WI38 (cell line): ENCODE results near the gene RPS5.
A peak's percentile ranks its signal among the peaks of the same experiment; 100 is the strongest.

Experiments
- H3K4me3 ChIP-seq: 2 replicates; pipeline ENCODE4 v1.5.1; 2011; ENCODE audit warnings: low read depth, mild to moderate bottlenecking, control low read depth, low read length
- TF ChIP-seq, protein P1 (sequence below): IDR thresholded peaks from 2 replicates; pipeline ENCODE4 v1.5.1; 2012; ENCODE audit warnings: low read depth, mild to moderate bottlenecking, control low read depth, low read length

RPS5 gene

DNA sequence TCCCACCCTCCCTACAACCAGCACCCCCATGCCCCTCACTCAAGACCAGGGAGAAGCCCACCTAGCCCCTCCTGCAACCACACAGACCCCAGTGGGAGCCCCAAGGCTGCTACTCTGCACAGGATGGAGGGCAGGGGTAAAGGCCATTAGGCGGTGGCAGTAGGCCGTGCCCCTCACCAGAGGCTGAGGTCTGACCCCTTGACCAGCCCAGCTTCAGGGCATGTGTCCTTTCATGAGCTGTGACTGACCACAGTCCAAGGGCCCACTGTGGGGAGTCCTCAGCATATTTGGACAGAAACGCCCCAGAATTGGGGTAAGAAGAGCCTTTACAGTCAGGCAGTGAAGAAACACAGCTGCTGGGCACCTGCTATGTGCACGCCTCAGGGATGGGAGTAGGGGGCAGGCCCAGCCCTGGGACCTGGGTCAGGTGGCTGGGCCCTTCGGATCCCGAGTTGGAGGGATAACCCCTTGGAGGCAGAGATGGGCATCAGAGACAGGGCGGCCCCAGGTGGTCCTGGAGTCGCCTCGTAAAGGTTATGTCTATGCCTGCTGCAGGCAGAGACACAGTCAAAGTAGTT lies 1.7 kb upstream of the RPS5 start:
- TF ChIP-seq, protein P1, sequence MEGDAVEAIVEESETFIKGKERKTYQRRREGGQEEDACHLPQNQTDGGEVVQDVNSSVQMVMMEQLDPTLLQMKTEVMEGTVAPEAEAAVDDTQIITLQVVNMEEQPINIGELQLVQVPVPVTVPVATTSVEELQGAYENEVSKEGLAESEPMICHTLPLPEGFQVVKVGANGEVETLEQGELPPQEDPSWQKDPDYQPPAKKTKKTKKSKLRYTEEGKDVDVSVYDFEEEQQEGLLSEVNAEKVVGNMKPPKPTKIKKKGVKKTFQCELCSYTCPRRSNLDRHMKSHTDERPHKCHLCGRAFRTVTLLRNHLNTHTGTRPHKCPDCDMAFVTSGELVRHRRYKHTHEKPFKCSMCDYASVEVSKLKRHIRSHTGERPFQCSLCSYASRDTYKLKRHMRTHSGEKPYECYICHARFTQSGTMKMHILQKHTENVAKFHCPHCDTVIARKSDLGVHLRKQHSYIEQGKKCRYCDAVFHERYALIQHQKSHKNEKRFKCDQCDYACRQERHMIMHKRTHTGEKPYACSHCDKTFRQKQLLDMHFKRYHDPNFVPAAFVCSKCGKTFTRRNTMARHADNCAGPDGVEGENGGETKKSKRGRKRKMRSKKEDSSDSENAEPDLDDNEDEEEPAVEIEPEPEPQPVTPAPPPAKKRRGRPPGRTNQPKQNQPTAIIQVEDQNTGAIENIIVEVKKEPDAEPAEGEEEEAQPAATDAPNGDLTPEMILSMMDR: no peak
- peak overlapping the region; percentile 97 for H3K4me3 ChIP-seq

DNA sequence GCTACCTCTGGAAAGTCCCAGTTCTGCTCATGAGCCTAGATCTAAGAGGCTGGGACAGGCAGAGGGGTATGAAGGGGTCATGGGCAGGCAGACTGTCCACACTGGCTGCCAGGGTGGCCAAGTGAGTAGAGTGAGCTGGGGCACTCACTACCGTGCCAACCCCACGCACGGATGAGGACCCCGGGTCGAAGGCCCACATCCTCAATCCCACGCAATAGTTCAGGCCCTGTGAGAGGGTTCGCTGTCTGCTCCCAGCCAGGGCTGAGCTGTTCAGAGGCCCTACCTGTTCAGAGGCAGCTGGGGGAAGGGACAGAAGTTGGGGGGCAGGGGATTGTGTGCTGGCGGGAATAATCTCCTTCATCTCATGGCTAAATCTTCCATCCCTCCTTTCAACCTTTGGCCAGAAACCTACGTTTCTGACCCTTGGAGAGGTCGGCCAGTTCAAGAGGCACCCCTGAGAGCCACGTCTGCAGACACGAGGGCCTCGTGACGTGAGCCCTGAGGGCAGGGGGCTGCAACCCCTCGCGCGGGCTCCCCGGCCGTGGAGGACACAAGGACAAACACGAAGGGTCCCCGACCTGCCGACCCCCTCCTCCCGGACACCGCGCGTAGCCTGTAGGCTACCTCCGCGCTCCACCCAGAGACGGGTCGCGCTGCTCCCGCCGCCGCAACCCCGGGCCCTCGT lies 1.0 kb upstream of the RPS5 start:
- H3K4me3 ChIP-seq: peak overlapping the region; percentile 97
- TF ChIP-seq, protein P1: no peak

DNA sequence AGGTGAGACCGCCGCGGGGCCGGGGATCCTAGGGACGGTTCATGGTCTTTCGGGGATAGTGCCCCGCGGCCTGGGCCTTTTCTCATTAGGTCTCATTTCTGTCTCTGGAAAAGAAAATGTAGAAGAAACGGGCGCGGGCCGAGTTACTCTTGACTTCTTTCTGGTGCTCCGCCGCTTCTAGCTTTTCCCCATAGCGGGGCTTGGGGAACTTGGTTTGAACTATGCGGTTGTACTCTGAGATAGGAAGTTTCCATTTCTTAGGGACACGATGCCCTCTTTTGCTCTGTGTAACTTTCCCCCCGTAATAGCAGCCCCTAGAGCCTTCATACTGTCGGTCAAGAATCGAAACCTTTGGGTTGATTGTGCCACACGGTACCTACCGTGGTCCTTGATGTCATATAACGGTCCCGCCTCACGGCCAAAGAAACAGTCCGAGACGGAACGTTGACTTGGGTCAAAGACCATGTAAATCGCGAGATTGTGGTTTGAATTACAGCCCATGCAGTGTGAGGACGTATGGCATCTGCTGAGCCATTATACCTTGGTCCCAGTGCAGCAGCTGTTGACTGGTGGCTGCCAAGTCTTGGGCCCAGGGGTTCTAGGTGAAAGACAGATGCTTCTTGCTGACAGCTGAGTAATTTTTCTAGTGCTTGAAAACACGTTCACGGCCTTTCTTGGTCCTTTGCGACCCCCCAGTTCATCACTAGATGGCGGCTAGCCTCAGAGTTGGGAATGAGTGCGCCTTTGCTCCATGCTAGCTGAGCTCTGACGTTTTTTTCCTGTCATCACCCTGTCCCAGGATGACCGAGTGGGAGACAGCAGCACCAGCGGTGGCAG lies 487 bp downstream of the RPS5 start:
- H3K4me3 ChIP-seq: peak overlapping the region; percentile 97
- TF ChIP-seq, protein P1: no peak

DNA sequence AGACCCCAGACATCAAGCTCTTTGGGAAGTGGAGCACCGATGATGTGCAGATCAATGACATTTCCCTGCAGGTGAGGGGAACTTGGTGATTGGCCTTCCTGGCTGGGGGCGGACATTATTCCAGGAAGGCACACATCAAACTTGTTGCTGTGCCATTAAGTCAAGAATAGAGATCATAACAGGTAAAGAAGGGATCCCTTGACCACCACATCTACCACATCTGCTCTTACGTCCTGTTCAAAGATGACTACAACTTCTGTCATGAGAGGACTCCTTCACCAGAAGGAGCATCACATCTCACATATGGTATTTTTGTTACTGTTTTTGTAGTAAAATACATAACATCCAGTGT lies 1.1 kb downstream of the RPS5 start:
- TF ChIP-seq, protein P1: no peak
- peak overlapping the region; percentile 97 for H3K4me3 ChIP-seq

DNA sequence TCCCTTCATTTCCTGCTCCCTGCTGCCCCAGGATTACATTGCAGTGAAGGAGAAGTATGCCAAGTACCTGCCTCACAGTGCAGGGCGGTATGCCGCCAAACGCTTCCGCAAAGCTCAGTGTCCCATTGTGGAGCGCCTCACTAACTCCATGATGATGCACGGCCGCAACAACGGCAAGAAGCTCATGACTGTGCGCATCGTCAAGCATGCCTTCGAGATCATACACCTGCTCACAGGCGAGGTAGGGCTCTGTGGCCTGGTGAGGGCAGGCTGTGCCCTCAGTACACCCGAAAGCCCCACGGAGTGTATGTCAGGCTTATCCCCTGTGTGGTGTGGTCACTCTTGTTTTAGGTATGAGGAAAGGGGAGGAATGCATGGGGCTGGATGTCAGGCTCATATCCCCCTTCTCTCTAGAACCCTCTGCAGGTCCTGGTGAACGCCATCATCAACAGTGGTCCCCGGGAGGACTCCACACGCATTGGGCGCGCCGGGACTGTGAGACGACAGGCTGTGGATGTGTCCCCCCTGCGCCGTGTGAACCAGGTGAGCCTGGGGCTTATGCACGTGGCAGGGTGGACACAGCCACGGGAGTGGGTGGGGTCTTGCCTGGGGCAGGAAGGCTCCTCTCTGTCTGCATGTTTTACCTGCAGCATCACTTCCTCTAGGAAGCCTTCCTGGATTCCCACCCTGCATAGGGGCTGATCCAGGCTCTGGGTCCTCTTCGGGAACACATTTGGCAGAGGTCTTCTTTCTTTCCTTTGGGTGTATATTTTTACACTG lies 6.1 kb downstream of the RPS5 start:
- H3K4me3 ChIP-seq: no peak overlapping the region
- TF ChIP-seq, protein P1: no peak

DNA sequence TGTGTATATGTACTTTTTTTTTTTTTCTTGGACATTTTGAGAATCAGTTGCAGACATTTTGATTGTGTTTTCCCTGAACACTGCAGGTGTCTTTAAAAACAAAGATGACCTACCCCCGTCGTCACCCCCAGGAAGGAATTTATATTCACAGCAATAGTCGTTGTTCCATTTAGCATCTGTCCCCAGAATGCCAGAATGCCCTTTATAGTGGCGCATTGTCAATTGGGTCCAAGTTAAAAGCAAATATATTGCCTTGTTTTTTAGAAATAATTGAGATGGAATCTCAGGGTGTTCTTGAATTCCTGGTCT lies 6.6 kb downstream of the RPS5 start:
- TF ChIP-seq, protein P1: no peak
- H3K4me3 ChIP-seq: no peak overlapping the region

DNA sequence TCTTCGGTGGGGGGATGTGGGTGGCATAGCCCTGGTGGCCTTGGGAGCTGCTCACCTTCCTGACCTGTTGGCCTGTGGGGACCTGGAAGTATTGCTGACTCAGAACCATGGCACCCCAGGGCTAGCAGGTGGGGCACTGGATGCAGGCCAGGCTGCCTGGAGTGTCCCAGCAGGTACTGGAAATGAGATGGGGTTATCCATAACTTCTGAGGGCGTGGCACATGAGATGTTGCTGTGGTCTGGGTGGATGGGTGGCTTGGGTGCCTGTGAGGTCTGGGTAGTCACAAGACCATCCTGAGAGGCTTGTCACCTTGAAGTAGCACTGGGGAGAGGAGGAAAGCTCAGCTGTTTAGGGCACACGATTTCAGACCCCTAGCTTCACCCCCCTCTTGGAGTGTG lies 7.8 kb downstream of the RPS5 start:
- TF ChIP-seq, protein P1: no peak
- H3K4me3 ChIP-seq: no peak overlapping the region
